Measurements from ENCODE around the gene PRKAB2. TPM values are rescaled to one million over a fixed set of nuclear protein-coding genes. Genes with fewer than 3 reads are reported as not detected.

PRKAB2 gene
- total and polyA plus RNA-seq, 9 of the 15 experiments (the other 6 are each of a cell fraction or from before 2014, with no cell fraction given) = 2.3 to 20.8 (median 7.9) TPM

DNA sequence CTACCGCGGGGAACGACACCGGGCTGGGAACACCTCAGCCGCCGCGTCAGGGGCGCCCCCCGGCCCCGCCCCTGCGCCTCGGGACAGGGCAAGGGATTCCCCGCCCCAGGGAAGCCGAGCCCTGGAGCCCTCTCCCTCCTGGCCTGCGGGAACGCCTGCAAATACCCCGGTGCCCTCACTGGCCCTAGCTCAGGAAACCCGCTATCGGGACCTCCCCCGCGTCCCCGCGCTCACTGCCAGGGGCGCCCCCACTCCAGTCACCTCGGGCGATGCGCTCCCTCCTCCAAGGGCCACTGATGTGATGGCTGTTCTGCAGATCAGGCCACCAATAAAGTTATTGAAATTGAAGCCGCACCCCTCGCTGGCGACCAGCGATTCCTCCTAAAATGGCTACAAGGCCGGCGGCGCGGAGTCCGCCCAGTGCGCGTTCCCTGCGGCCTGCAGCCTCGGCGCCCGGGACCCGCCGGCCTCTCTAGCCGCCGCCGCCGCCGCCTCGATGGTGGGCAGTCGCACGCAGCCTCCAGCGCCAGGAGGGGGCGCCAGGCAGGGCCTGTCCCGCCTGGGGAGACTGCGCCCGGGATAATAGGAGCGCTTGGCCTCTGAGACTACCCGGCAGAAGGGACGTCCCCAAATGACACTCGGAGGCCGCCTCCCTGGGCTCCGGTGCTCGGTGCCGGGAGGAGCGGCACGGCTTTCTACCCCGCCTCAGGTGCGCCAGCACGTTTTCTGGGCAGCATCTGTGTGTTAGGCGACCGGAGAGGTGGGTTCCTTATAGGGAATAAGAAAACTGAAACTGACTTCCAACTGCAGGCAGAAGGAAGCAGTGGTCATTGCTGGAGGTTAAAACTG is at the start of gene PRKAB2 (continued):
- TF ChIP-seq, protein P1, sequence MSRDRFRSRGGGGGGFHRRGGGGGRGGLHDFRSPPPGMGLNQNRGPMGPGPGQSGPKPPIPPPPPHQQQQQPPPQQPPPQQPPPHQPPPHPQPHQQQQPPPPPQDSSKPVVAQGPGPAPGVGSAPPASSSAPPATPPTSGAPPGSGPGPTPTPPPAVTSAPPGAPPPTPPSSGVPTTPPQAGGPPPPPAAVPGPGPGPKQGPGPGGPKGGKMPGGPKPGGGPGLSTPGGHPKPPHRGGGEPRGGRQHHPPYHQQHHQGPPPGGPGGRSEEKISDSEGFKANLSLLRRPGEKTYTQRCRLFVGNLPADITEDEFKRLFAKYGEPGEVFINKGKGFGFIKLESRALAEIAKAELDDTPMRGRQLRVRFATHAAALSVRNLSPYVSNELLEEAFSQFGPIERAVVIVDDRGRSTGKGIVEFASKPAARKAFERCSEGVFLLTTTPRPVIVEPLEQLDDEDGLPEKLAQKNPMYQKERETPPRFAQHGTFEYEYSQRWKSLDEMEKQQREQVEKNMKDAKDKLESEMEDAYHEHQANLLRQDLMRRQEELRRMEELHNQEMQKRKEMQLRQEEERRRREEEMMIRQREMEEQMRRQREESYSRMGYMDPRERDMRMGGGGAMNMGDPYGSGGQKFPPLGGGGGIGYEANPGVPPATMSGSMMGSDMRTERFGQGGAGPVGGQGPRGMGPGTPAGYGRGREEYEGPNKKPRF (IDR thresholded peaks at IDR 0.05; ENCODE audit: low read depth, low read length) = no peak
- TF ChIP-seq KAT7 (CRISPR knock-in tag; IDR thresholded peaks at IDR 0.05; ENCODE audit: borderline replicate concordance) (no peak; the same call in 1 of the 2 replicates), ASH1L (IDR thresholded peaks at IDR 0.05; ENCODE audit: borderline replicate concordance, low read depth, partially characterized antibody) (no peak), HDAC3 (IDR thresholded peaks at IDR 0.05; ENCODE audit: borderline replicate concordance, partially characterized antibody) (no peak), ELF1 (tag; IDR thresholded peaks at IDR 0.05) (no peak; the same call in 1 of the 2 replicates), CREM (IDR thresholded peaks at IDR 0.05; ENCODE audit: low read depth) (peak; percentile 63), ESRRB (CRISPR knock-in tag; IDR thresholded peaks at IDR 0.05; ENCODE audit: borderline replicate concordance) (no peak), STAT5A (IDR thresholded peaks at IDR 0.05; ENCODE audit: borderline replicate concordance, low read length) (no peak), CBX2 (IDR thresholded peaks at IDR 0.05; ENCODE audit: insufficient read depth, low read length, poor library complexity, severe bottlenecking) (no peak), YY1 (IDR thresholded peaks at IDR 0.05; ENCODE audit: borderline replicate concordance in 1 of 3, control insufficient read depth in 1 of 3, extremely low read depth in 1 of 3, insufficient read depth in 3 of 3, insufficient read length in 1 of 3, insufficient replicate concordance in 2 of 3, low read depth in 1 of 3, low read length in 2 of 3) (peak; percentile 58 to 93 (median 90)), PHF20 (IDR thresholded peaks at IDR 0.05; ENCODE audit: partially characterized antibody) (peak; percentile 36), POLR2B (IDR thresholded peaks at IDR 0.05; ENCODE audit: low read depth, partially characterized antibody) (peak; percentile 44), ZNF347 (CRISPR knock-in tag; IDR thresholded peaks at IDR 0.05; ENCODE audit: low read depth) (no peak), BMI1 (IDR thresholded peaks at IDR 0.05; ENCODE audit: low read length) (no peak), IRF2 (CRISPR knock-in tag; IDR thresholded peaks at IDR 0.05) (no peak), MAFF (IDR thresholded peaks at IDR 0.05; ENCODE audit: low read length) (no peak), ZNF174 (CRISPR knock-in tag; IDR thresholded peaks at IDR 0.05) (no peak), ZNF253 (CRISPR knock-in tag; conservative IDR thresholded peaks at IDR 0.05) (no peak), ZNF57 (CRISPR knock-in tag; IDR thresholded peaks at IDR 0.05) (no peak), SUPT5H (IDR thresholded peaks at IDR 0.05) (peak; percentile 65)
- TF ChIP-seq, protein P2, sequence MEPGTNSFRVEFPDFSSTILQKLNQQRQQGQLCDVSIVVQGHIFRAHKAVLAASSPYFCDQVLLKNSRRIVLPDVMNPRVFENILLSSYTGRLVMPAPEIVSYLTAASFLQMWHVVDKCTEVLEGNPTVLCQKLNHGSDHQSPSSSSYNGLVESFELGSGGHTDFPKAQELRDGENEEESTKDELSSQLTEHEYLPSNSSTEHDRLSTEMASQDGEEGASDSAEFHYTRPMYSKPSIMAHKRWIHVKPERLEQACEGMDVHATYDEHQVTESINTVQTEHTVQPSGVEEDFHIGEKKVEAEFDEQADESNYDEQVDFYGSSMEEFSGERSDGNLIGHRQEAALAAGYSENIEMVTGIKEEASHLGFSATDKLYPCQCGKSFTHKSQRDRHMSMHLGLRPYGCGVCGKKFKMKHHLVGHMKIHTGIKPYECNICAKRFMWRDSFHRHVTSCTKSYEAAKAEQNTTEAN (CRISPR knock-in tag; IDR thresholded peaks at IDR 0.05) = no peak
- TF ChIP-seq, protein P3, sequence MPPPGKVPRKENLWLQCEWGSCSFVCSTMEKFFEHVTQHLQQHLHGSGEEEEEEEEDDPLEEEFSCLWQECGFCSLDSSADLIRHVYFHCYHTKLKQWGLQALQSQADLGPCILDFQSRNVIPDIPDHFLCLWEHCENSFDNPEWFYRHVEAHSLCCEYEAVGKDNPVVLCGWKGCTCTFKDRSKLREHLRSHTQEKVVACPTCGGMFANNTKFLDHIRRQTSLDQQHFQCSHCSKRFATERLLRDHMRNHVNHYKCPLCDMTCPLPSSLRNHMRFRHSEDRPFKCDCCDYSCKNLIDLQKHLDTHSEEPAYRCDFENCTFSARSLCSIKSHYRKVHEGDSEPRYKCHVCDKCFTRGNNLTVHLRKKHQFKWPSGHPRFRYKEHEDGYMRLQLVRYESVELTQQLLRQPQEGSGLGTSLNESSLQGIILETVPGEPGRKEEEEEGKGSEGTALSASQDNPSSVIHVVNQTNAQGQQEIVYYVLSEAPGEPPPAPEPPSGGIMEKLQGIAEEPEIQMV (tag; conservative IDR thresholded peaks at IDR 0.05; ENCODE audit: low read depth) = no peak
